H1 (cell line): ENCODE measurements around the gene GABPB1. TPM values are rescaled to one million over a fixed set of nuclear protein-coding genes. Genes with fewer than 3 reads are reported as not detected.

Experiments used
- CTCF ChIA-PET: fragments of 300-600 bp; sonication (Branson Sonifier 250); formaldehyde crosslinking; loops from one replicate; lab custom pipeline; 2021; ENCODE audit not compliant: partially characterized antibody; lab: Charles Lee
- POLR2A ChIA-PET: fragments of 300-600 bp; sonication (Branson Sonifier 250); formaldehyde crosslinking; loops from one replicate; lab custom pipeline; 2021; ENCODE audit warnings: inconsistent platforms; ENCODE audit not compliant: partially characterized antibody; lab: Charles Lee
- DNase-seq, 2 experiments: peaks; one replicate each; pipeline versions ENCODE4 v3.0.0 to v3.0.0-alpha.2; 2010 to 2022; ENCODE audit warnings: low spot score in 2 of 2, low read depth in 1 of 2, mixed read lengths in 1 of 2
- FAIRE-seq: peaks from 2 replicates; lab custom pipeline; 2011; peaks lifted over from hg19 to GRCh38; lab: Jason Lieb, UNC
- H2AFZ ChIP-seq: 2 replicates; pipeline ENCODE4 v1.8.1; 2012; ENCODE audit warnings: low read length, inconsistent platforms
- H2AK5ac ChIP-seq: 2 replicates; pipeline ENCODE4 v1.6.1; 2013; ENCODE audit warnings: low read depth, low read length
- H2BK120ac ChIP-seq: replicated peaks from 2 replicates; pipeline ENCODE3; 2013; ENCODE audit warnings: low read depth, low read length, inconsistent platforms
- H2BK12ac ChIP-seq: 2 replicates; pipeline ENCODE4 v1.6.1; 2013; ENCODE audit warnings: low read depth, low read length
- H2BK15ac ChIP-seq: 2 replicates; pipeline ENCODE4 v1.6.1; 2013; ENCODE audit warnings: low read length
- H2BK20ac ChIP-seq: 2 replicates; pipeline ENCODE4 v1.6.1; 2013; ENCODE audit warnings: low read length
- H2BK5ac ChIP-seq: 2 replicates; pipeline ENCODE4 v1.6.1; 2013; ENCODE audit warnings: low read depth, low read length
- H3K14ac ChIP-seq: 2 replicates; pipeline ENCODE4 v1.6.1; 2013; ENCODE audit warnings: inconsistent platforms; ENCODE audit not compliant: insufficient read length
- H3K18ac ChIP-seq: 2 replicates; pipeline ENCODE4 v1.6.1; 2013; ENCODE audit warnings: low read length; ENCODE audit errors: extremely low read depth
- H3K23ac ChIP-seq: 2 replicates; pipeline ENCODE4 v1.6.1; 2013; ENCODE audit warnings: inconsistent platforms; ENCODE audit not compliant: insufficient read length
- H3K23me2 ChIP-seq: 2 replicates; pipeline ENCODE4 v1.6.1; 2013; ENCODE audit warnings: low read depth, low read length
- H3K27ac ChIP-seq: 2 replicates; pipeline ENCODE4 v1.6.1; 2011; ENCODE audit warnings: low read depth, low read length, inconsistent platforms
- H3K27me3 ChIP-seq, 4 experiments: replicated peaks in 1 of 4; 1 replicate in 1 of 4; 2 replicates in 3 of 4; pipeline versions ENCODE4 v1.6.1 to v1.8.1; 2011 to 2013; ENCODE audit warnings: low read length in 3 of 4, mild to moderate bottlenecking in 3 of 4, inconsistent platforms in 2 of 4, mixed read lengths in 2 of 4, moderate library complexity in 1 of 4; ENCODE audit not compliant: control insufficient read depth in 3 of 4, insufficient read depth in 3 of 4; ENCODE audit errors: extremely low read depth in 1 of 4
- H3K36me3 ChIP-seq, 4 experiments: 2 replicates each; pipeline versions ENCODE4 v1.6.1 to v1.8.1; 2011 to 2013; ENCODE audit warnings: mild to moderate bottlenecking in 4 of 4, low read length in 3 of 4, moderate library complexity in 2 of 4, control low read depth in 1 of 4, inconsistent platforms in 1 of 4; ENCODE audit not compliant: insufficient read depth in 4 of 4, control insufficient read depth in 2 of 4
- H3K4ac ChIP-seq: replicated peaks from 2 replicates; pipeline ENCODE3; 2013; ENCODE audit warnings: low read length, low read depth, mixed read lengths, inconsistent platforms; ENCODE audit not compliant: insufficient read length
- H3K4me1 ChIP-seq, 4 experiments: replicated peaks in 1 of 4; 1 replicate in 1 of 4; 2 replicates in 3 of 4; pipeline versions ENCODE4 v1.6.1 to v1.8.1; 2011 to 2013; ENCODE audit warnings: low read length in 3 of 4, inconsistent platforms in 2 of 4, mixed read lengths in 1 of 4; ENCODE audit not compliant: insufficient read depth in 4 of 4, control insufficient read depth in 3 of 4
- H3K4me2 ChIP-seq, 2 experiments: 2 replicates each; pipeline versions ENCODE4 v1.6.1 to v1.8.1; 2011 to 2013; ENCODE audit warnings: low read depth in 2 of 2, low read length in 2 of 2, control low read depth in 1 of 2, inconsistent platforms in 1 of 2, mild to moderate bottlenecking in 1 of 2; ENCODE audit not compliant: insufficient read depth in 1 of 2
- H3K4me3 ChIP-seq, 4 experiments: fragments of 200-600, 300-600 bp in 1 of 4; sonication (generic), shearing (Covaris generic), sonication (Bioruptor Twin) in 1 of 4; 2 replicates each; pipeline versions ENCODE4 v1.5.1 to v1.8.1; 2011 to 2016; ENCODE audit warnings: low read length in 4 of 4, low read depth in 3 of 4, control low read depth in 2 of 4, inconsistent platforms in 2 of 4, mild to moderate bottlenecking in 2 of 4, mixed read lengths in 1 of 4, moderate library complexity in 1 of 4; ENCODE audit not compliant: insufficient read depth in 2 of 4; ENCODE audit errors: extremely low read depth in 1 of 4
- H3K56ac ChIP-seq: replicated peaks from 2 replicates; pipeline ENCODE3; 2013; ENCODE audit warnings: low read depth, mild to moderate bottlenecking, mixed read lengths, low read length, inconsistent platforms; ENCODE audit not compliant: insufficient read length
- H3K79me1 ChIP-seq: 2 replicates; pipeline ENCODE4 v1.6.1; 2013; ENCODE audit warnings: low read depth, low read length, control low read depth
- H3K79me2 ChIP-seq, 2 experiments: 2 replicates each; pipeline versions ENCODE4 v1.6.1 to v1.8.1; 2012 to 2013; ENCODE audit warnings: low read length in 2 of 2, mild to moderate bottlenecking in 2 of 2, inconsistent platforms in 1 of 2; ENCODE audit not compliant: insufficient read depth in 2 of 2, control insufficient read depth in 1 of 2
- H3K9ac ChIP-seq, 4 experiments: replicated peaks in 1 of 4; 1 replicate in 1 of 4; 2 replicates in 3 of 4; pipeline versions ENCODE4 v1.6.1 to v1.8.1; 2011 to 2013; ENCODE audit warnings: low read depth in 3 of 4, low read length in 3 of 4, control low read depth in 2 of 4, mild to moderate bottlenecking in 2 of 4, moderate library complexity in 2 of 4, inconsistent platforms in 1 of 4; ENCODE audit errors: extremely low read depth in 1 of 4
- H3K9me3 ChIP-seq, 2 experiments: 2 replicates each; pipeline versions ENCODE4 v1.6.1 to v1.8.1; 2012 to 2013; ENCODE audit warnings: mild to moderate bottlenecking in 2 of 2, moderate library complexity in 2 of 2, control low read depth in 1 of 2, inconsistent platforms in 1 of 2, low read depth in 1 of 2, low read length in 1 of 2, mixed read lengths in 1 of 2; ENCODE audit not compliant: insufficient read depth in 2 of 2
- H4K20me1 ChIP-seq, 2 experiments: replicated peaks in 1 of 2; 2 replicates each; pipeline versions ENCODE3 to v1.8.1; 2011 to 2013; ENCODE audit warnings: inconsistent platforms in 2 of 2, low read length in 2 of 2, mild to moderate bottlenecking in 1 of 2; ENCODE audit not compliant: insufficient read depth in 2 of 2, control insufficient read depth in 1 of 2
- H4K5ac ChIP-seq: 2 replicates; pipeline ENCODE4 v1.6.1; 2013; ENCODE audit warnings: low read length, low read depth, mixed read lengths, inconsistent platforms; ENCODE audit not compliant: insufficient read length
- H4K8ac ChIP-seq: 2 replicates; pipeline ENCODE4 v1.8.0; 2013; ENCODE audit warnings: mild to moderate bottlenecking, moderate library complexity, low read length, inconsistent platforms; ENCODE audit not compliant: insufficient read depth; ENCODE audit errors: extremely low read depth
- H4K91ac ChIP-seq: replicated peaks from 2 replicates; pipeline ENCODE3; 2013; ENCODE audit warnings: low read length, mixed read lengths, inconsistent platforms; ENCODE audit not compliant: insufficient read length
- ASH2L ChIP-seq: fragments of 200-600, 300-600 bp; sonication (generic); IDR thresholded peaks from one replicate; pipeline ENCODE4 v1.7.1; 2017; ENCODE audit warnings: low read length
- CBX5 ChIP-seq: fragments of 300-800, 300-1000 bp; sonication (generic); IDR thresholded peaks from 2 replicates; pipeline ENCODE4 v1.7.1; 2016; ENCODE audit warnings: antibody characterized with exemption, low read length, low read depth
- CEBPB ChIP-seq: IDR thresholded peaks from 2 replicates; pipeline ENCODE4 v1.6.1; 2012; ENCODE audit warnings: low read depth, low read length
- CHD1 ChIP-seq: IDR thresholded peaks from 2 replicates; pipeline ENCODE4 v1.6.1; 2012; ENCODE audit warnings: low read depth, low read length, improper control_type of control experiment
- CHD2 ChIP-seq: IDR thresholded peaks from 2 replicates; pipeline ENCODE4 v1.6.1; 2012; ENCODE audit warnings: low read length, improper control_type of control experiment
- EGR1 ChIP-seq: IDR thresholded peaks from 2 replicates; pipeline ENCODE4 v1.6.1; 2011; ENCODE audit warnings: low read depth, low read length, borderline replicate concordance
- HDAC2 ChIP-seq, 2 experiments: fragments of 300-600 bp in 1 of 2; sonication (generic) in 1 of 2; IDR thresholded peaks; 2 replicates each; pipeline ENCODE4 v1.6.1; 2011 to 2012; ENCODE audit warnings: low read depth in 2 of 2, low read length in 2 of 2, mild to moderate bottlenecking in 2 of 2, moderate library complexity in 2 of 2, borderline replicate concordance in 1 of 2, inconsistent platforms in 1 of 2
- JUN ChIP-seq: IDR thresholded peaks from 2 replicates; pipeline ENCODE4 v1.6.1; 2011; ENCODE audit warnings: low read depth, mild to moderate bottlenecking, improper control_type of control experiment, low read length
- JUND ChIP-seq: IDR thresholded peaks from 2 replicates; pipeline ENCODE4 v1.6.1; 2011; ENCODE audit warnings: mild to moderate bottlenecking, improper control_type of control experiment, low read length
- KDM1A ChIP-seq: fragments of 200-600, 300-600 bp; sonication (generic); IDR thresholded peaks from 2 replicates; pipeline ENCODE4 v1.7.1; 2016; ENCODE audit warnings: mild to moderate bottlenecking, low read length, borderline replicate concordance
- NANOG ChIP-seq: IDR thresholded peaks from 2 replicates; pipeline ENCODE4 v1.6.1; 2011; ENCODE audit warnings: low read length, low read depth, mild to moderate bottlenecking, inconsistent platforms; ENCODE audit not compliant: insufficient read depth, poor library complexity, severe bottlenecking
- POU5F1 ChIP-seq: IDR thresholded peaks from 2 replicates; pipeline ENCODE4 v1.6.1; 2011; ENCODE audit warnings: low read depth, mild to moderate bottlenecking, low read length, moderate library complexity
- SIN3A ChIP-seq, 2 experiments: IDR thresholded peaks in 1 of 2; conservative IDR thresholded peaks in 1 of 2; 2 replicates each; pipeline ENCODE4 v1.6.1; 2011 to 2012; ENCODE audit warnings: low read length in 2 of 2, improper control_type of control experiment in 1 of 2, low read depth in 1 of 2, mild to moderate bottlenecking in 1 of 2
- TAF1 ChIP-seq: IDR thresholded peaks from 2 replicates; pipeline ENCODE4 v1.6.1; 2011; ENCODE audit warnings: mild to moderate bottlenecking, low read depth, low read length
- TAF7 ChIP-seq: optimal IDR thresholded peaks from 2 replicates; pipeline ENCODE3; 2011; ENCODE audit warnings: low read depth, mild to moderate bottlenecking, inconsistent platforms, low read length, moderate library complexity, borderline replicate concordance
- WGBS, 2 experiments: shearing (Covaris generic) in 1 of 2; methylation state at CpG; one replicate each; pipeline versions ENCODE4 v1.1.6 to v1.1.7; 2013 to 2015; ENCODE audit warnings: low lambda C conversion rate in 2 of 2, mixed read lengths in 2 of 2, inconsistent platforms in 1 of 2, low coverage in 1 of 2, missing lambda C conversion rate in 1 of 2; ENCODE audit not compliant: insufficient replicate concordance in 2 of 2, insufficient coverage in 1 of 2, insufficient read length in 1 of 2; ENCODE audit errors: extremely low coverage in 1 of 2, missing lambda C conversion rate in 1 of 2; 5-methylcytosine and 5-hydroxymethylcytosine counted together
- polyA plus RNA-seq, 7 experiments: library from polyadenylated mRNA; depleted of rRNA in 3 of 7; stranded (reverse) in 5 of 7; unstranded in 2 of 7; fragments of >200 nt in 5 of 7; fragments of 200-250 nt in 2 of 7; gene quantifications; 1 replicate in 5 of 7; 2 replicates in 1 of 7; 4 replicates in 1 of 7; pipeline versions ENCODE4 v1.2.1 to v1.2.3, GENCODE V29; 2011 to 2013; ENCODE audit warnings: missing spikeins in 2 of 7, mixed read lengths in 2 of 7
- total RNA-seq: library from RNA; stranded (reverse); fragmentation: NEBNext Ultra II Directional; extraction: Animal tissue kit (Norgen Biotek cat#: 25700); gene quantifications from 2 replicates; pipeline ENCODE4 v1.2.1, GENCODE V29; 2021

GABPB1 gene
- total and polyA plus RNA-seq, 2 of the 8 experiments (the other 6 are each of a cell fraction or from before 2014, with no cell fraction given) = 24.5 to 32.3 TPM

DNA sequence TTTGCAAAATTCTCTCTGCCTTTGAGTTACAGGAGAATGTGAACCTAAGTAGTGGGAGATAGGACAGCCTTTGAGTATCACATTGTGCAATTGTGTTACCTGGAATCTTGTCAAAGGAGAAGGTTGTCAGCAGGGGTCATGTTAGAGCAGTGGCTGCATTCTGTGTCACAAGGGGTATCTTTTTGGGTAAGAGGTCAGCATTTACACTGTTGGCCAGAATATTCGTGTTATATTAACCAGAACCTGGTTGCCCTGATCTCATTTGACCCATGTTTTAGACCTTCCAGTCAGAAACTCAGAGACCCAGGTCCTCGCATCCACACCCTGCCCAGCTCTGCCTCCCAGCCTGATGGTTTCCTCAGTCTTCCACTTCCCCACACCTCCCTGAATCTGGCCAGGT lies 116.7 kb downstream of the GABPB1 start:
- H2AFZ ChIP-seq = no peak overlapping the region
- H3K27me3 ChIP-seq = no peaks in the 10 kb centered on the region
- no peak for FAIRE-seq
- H3K9me3 ChIP-seq = no peaks in the 10 kb centered on the region
- no peak overlapping the region for H3K9ac ChIP-seq
- H3K4me1 ChIP-seq = no peaks in the 10 kb centered on the region
- no peak overlapping the region for H4K5ac ChIP-seq
- no peak overlapping the region for H2BK120ac ChIP-seq
- H2BK5ac ChIP-seq = no peak overlapping the region
- H3K79me1 ChIP-seq = no peaks in the 10 kb centered on the region
- H3K36me3 ChIP-seq = no peaks in the 10 kb centered on the region; a peak in 1 of 8 replicates
- H3K23me2 ChIP-seq = no peaks in the 10 kb centered on the region
- H3K27ac ChIP-seq = no peak overlapping the region
- H2BK12ac ChIP-seq = no peak overlapping the region
- DNase-seq = no peak
- H4K91ac ChIP-seq = no peak overlapping the region
- H3K23ac ChIP-seq = no peak overlapping the region
- no peak overlapping the region for H3K14ac ChIP-seq
- no peak overlapping the region for H3K4ac ChIP-seq
- H4K8ac ChIP-seq = no peak overlapping the region
- no peaks in the 10 kb centered on the region for H3K79me2 ChIP-seq
- no peaks in the 10 kb centered on the region for H4K20me1 ChIP-seq
- 89% methylated on average over 2 of the region's 2 CpGs; no CpG with 5 or more reads in 1 of the 2 experiments for WGBS, 2 experiments
- ChIA-PET CTCF (interaction anchor here (5.7 kb wide), 1 partner anchor 12 kb away, joined by 37 read pairs; no protein-coding TSS in a partner anchor), POLR2A (no interaction called here)
- H3K4me3 ChIP-seq = no peak overlapping the region
- H3K18ac ChIP-seq = no peak overlapping the region
- no peak overlapping the region for H2BK15ac ChIP-seq
- no peak overlapping the region for H2AK5ac ChIP-seq
- H3K56ac ChIP-seq = no peak overlapping the region
- H2BK20ac ChIP-seq = no peak overlapping the region
- H3K4me2 ChIP-seq = no peak overlapping the region
- no peak for TF ChIP-seq POU5F1
- TF ChIP-seq TAF1 = no peak
- no peak for TF ChIP-seq CEBPB
- TF ChIP-seq CHD1 = no peak
- no peak for TF ChIP-seq EGR1
- no peak for TF ChIP-seq JUN
- no peak for TF ChIP-seq SIN3A (conservative IDR thresholded peaks at IDR 0.05 in 1 of 2, IDR thresholded peaks at IDR 0.05 in 1 of 2; ENCODE audit: low read depth in 1 of 2, low read length in 2 of 2)
- TF ChIP-seq HDAC2 (IDR thresholded peaks at IDR 0.05; ENCODE audit: borderline replicate concordance in 1 of 2, low read depth in 2 of 2, low read length in 2 of 2) = no peak
- TF ChIP-seq NANOG = no peak
- TF ChIP-seq TAF7 = no peak
- no peak for TF ChIP-seq CBX5
- TF ChIP-seq CHD2 = no peak
- TF ChIP-seq JUND = no peak
- TF ChIP-seq ASH2L = no peak
- no peak for TF ChIP-seq KDM1A
